Osteoblast (primary cell): Measurements from ENCODE around the gene IL17REL. TPM values are rescaled to one million over a fixed set of nuclear protein-coding genes. Genes with fewer than 3 reads are reported as not detected.
A peak's percentile ranks its signal among the peaks of the same experiment; 100 is the strongest.

Experiments
- DNase-seq: peaks from one replicate; pipeline ENCODE4 v3.0.0; 2011; ENCODE audit warnings: low spot score, mixed read lengths; ENCODE audit not compliant: insufficient read length; ENCODE audit errors: missing footprints
- H2AFZ ChIP-seq: 2 replicates; pipeline ENCODE4 v1.6.0; 2011; ENCODE audit warnings: mild to moderate bottlenecking, low read length
- H3K27ac ChIP-seq: 2 replicates; pipeline ENCODE4 v1.5.1; 2011; ENCODE audit warnings: mild to moderate bottlenecking, low read depth, low read length, moderate library complexity
- H3K27me3 ChIP-seq: 2 replicates; pipeline ENCODE4 v1.6.0; 2012; ENCODE audit warnings: mild to moderate bottlenecking, control low read depth, inconsistent platforms, low read length, moderate library complexity; ENCODE audit not compliant: insufficient read depth
- H3K36me3 ChIP-seq: 2 replicates; pipeline ENCODE4 v1.5.1; 2011; ENCODE audit warnings: mild to moderate bottlenecking, low read length, control low read depth, moderate library complexity; ENCODE audit not compliant: insufficient read depth
- H3K4me1 ChIP-seq: 2 replicates; pipeline ENCODE4 v1.5.1; 2011; ENCODE audit warnings: mild to moderate bottlenecking, low read length, control low read depth, moderate library complexity; ENCODE audit not compliant: insufficient read depth
- H3K4me2 ChIP-seq: 2 replicates; pipeline ENCODE4 v1.6.0; 2011; ENCODE audit warnings: mild to moderate bottlenecking, low read length; ENCODE audit not compliant: insufficient read depth
- H3K4me3 ChIP-seq: fragments of 200-600 bp; sonication (generic); 3 replicates; pipeline ENCODE4 v1.5.1; 2012; ENCODE audit warnings: mild to moderate bottlenecking, low read length, inconsistent platforms; ENCODE audit not compliant: insufficient read depth
- H3K79me2 ChIP-seq: 2 replicates; pipeline ENCODE4 v1.6.0; 2012; ENCODE audit warnings: mild to moderate bottlenecking, low read length, control low read depth, inconsistent platforms; ENCODE audit not compliant: insufficient read depth
- H3K9me3 ChIP-seq: 2 replicates; pipeline ENCODE4 v1.5.1; 2011; ENCODE audit warnings: low read depth, low read length, control low read depth
- H4K20me1 ChIP-seq: 2 replicates; pipeline ENCODE4 v1.6.0; 2012; ENCODE audit warnings: mild to moderate bottlenecking, low read length, control low read depth; ENCODE audit not compliant: insufficient read depth
- total RNA-seq: library from RNA; depleted of rRNA; stranded (reverse); fragments of >200 nt; gene quantifications from 2 replicates; pipeline ENCODE4 v1.2.3, GENCODE V29; 2012
- TF ChIP-seq, protein P1 (sequence below): IDR thresholded peaks from 2 replicates; pipeline ENCODE4 v1.5.1; 2011; ENCODE audit warnings: mild to moderate bottlenecking, low read depth, low read length, moderate library complexity; ENCODE audit errors: extremely low read depth

IL17REL gene
- total RNA-seq, 1 donor: not detected

DNA sequence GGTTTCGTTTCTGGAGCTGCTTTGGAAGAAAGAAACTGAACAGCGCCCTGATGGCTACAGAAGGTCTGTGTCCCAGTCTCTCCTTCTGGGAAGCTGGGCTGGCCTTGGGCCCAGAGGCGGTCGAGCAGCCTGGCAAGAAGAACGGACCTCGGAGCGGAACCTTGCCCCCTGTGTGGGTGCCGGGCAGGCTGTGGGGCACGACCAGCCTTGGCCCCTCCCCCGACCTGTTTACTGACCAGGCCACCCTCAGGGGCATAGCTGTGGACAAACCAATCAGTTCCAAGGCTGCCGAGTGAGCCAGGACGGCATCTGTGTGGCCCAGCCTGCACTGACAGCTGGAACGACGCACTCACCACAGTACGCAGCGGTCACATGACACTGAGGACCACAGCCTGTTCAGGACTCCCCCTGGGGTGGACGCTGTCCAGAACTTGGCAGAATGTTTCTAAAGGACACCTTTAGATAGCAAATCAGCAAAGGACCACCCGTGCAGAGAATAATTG, 44.8 kb downstream of the IL17REL start:
- H3K4me1 ChIP-seq: peaks cover 28% of the 10 kb centered on the region
- H2AFZ ChIP-seq: peak overlapping the region; percentile 72
- TF ChIP-seq, protein P1, sequence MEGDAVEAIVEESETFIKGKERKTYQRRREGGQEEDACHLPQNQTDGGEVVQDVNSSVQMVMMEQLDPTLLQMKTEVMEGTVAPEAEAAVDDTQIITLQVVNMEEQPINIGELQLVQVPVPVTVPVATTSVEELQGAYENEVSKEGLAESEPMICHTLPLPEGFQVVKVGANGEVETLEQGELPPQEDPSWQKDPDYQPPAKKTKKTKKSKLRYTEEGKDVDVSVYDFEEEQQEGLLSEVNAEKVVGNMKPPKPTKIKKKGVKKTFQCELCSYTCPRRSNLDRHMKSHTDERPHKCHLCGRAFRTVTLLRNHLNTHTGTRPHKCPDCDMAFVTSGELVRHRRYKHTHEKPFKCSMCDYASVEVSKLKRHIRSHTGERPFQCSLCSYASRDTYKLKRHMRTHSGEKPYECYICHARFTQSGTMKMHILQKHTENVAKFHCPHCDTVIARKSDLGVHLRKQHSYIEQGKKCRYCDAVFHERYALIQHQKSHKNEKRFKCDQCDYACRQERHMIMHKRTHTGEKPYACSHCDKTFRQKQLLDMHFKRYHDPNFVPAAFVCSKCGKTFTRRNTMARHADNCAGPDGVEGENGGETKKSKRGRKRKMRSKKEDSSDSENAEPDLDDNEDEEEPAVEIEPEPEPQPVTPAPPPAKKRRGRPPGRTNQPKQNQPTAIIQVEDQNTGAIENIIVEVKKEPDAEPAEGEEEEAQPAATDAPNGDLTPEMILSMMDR: no peak
- peak overlapping the region; percentile 48 for H3K4me2 ChIP-seq
- H3K4me3 ChIP-seq: peak overlapping the region; percentile 53
- peak; percentile 92 for DNase-seq
- peak overlapping the region; percentile 51 for H3K27ac ChIP-seq
- peaks cover 12% of the 10 kb centered on the region for H3K36me3 ChIP-seq
- peaks cover 4% of the 10 kb centered on the region for H4K20me1 ChIP-seq
- peaks cover 24% of the 10 kb centered on the region for H3K79me2 ChIP-seq
- no peaks in the 10 kb centered on the region for H3K27me3 ChIP-seq
- H3K9me3 ChIP-seq: no peaks in the 10 kb centered on the region

DNA sequence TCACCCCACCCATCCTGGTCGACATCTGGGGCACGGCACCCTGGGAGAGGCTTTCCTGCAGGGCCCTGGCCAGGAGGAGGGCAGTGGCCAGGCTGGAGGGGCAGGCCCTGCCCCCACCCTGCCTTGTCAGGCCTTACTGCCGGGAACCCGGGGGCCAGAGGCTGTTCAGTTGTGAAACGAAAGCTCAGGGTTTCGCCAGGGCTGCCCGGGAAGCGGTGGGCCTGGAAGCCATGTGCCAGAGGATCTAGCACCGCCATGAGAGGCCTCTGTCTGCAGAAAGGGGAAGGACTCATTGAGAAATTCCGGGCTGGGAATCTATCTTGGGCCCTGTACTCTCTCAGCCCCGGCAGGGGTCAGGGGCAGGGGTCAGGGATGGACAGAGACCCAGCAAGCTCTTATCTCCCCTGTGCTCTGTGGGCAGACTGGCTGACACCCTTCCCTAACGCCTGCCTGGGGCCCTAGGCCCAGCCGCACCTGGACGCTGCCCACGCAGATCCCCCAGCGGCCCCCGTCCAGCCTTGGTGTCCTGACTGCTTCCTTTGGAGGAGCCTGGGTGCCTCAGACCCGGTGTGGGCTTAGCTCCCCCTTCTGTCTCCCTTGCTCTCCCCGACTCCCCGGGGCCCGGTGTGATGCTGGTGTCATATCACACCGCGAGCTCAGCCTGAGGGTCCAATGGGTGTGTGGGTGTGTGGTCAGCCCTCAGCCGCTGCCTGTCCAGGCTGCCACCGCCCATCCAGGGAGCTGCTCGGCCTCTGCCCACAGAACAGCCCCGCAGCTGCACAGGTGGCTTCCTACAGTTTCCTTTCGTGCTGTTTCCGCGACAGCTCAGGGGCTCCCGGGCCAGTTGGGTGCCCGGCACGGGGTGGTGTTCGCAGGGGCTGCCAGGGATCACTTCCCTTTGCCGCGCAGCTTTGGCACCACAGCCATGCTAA, 45.5 kb downstream of the IL17REL start:
- DNase-seq: peak; percentile 87
- Histone ChIP-seq H3K79me2 (peaks cover 30% of the 10 kb centered on the region), H3K27me3 (no peaks in the 10 kb centered on the region), H3K4me2 (peak overlapping the region; percentile 48), H2AFZ (peak overlapping the region; percentile 72), H3K4me1 (peaks cover 32% of the 10 kb centered on the region), H3K36me3 (peaks cover 14% of the 10 kb centered on the region), H4K20me1 (peaks cover 6% of the 10 kb centered on the region), H3K4me3 (peak overlapping the region; percentile 53), H3K27ac (peak overlapping the region; percentile 51), H3K9me3 (no peaks in the 10 kb centered on the region)
- TF ChIP-seq, protein P1: no peak

DNA sequence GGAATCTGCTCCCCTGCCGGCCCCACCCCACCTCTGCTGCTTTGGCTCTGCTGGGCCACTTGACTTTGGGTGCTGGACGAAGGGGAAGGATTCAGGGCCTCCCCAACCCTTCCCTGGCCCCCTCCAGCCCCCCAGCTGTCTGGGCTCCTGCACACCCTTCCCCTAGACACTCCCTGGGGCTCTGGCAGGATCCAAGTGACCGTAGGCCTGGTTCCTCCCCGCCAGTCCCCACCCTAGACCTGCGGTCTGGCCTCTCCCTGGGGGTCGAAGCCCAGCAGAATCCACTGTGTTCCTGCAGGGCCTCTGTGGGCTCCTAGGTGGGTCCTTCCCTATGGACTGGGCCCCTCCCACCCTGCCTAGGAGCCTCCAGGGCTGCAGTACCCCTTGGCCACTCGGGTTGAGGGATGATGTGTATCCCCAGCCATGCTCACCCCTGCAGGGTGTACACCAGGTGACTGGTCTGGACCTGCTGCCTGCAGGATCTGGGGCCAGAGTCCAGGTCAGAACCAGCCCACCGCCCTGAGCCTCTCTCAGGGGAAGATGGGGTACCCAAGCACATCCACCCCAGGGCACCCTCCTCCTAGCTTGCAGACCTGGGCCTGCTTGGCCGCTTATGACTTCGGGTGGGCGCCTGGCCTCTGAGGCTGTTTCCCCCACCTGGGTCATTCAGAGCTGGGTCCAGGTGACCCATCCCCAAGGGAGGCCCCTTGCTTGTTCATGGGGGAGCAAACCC, 46.4 kb downstream of the IL17REL start:
- Histone ChIP-seq H3K4me2 (no peak overlapping the region), H4K20me1 (peaks cover 13% of the 10 kb centered on the region), H3K4me1 (peaks cover 32% of the 10 kb centered on the region), H3K9me3 (no peaks in the 10 kb centered on the region), H3K27ac (no peak overlapping the region), H3K27me3 (no peaks in the 10 kb centered on the region), H3K36me3 (peaks cover 14% of the 10 kb centered on the region), H3K79me2 (peaks cover 37% of the 10 kb centered on the region), H2AFZ (no peak overlapping the region), H3K4me3 (no peak overlapping the region)
- TF ChIP-seq, protein P1: no peak
- peak; percentile 74 for DNase-seq
